GM15510 (cell line): ENCODE results near the gene FRRS1L.

Source experiments
- POLR2A ChIP-seq: IDR thresholded peaks from 3 replicates; pipeline ENCODE4 v1.6.1; 2011; ENCODE audit warnings: borderline replicate concordance; ENCODE audit not compliant: insufficient read length; ENCODE audit errors: extremely low read depth

FRRS1L gene

DNA sequence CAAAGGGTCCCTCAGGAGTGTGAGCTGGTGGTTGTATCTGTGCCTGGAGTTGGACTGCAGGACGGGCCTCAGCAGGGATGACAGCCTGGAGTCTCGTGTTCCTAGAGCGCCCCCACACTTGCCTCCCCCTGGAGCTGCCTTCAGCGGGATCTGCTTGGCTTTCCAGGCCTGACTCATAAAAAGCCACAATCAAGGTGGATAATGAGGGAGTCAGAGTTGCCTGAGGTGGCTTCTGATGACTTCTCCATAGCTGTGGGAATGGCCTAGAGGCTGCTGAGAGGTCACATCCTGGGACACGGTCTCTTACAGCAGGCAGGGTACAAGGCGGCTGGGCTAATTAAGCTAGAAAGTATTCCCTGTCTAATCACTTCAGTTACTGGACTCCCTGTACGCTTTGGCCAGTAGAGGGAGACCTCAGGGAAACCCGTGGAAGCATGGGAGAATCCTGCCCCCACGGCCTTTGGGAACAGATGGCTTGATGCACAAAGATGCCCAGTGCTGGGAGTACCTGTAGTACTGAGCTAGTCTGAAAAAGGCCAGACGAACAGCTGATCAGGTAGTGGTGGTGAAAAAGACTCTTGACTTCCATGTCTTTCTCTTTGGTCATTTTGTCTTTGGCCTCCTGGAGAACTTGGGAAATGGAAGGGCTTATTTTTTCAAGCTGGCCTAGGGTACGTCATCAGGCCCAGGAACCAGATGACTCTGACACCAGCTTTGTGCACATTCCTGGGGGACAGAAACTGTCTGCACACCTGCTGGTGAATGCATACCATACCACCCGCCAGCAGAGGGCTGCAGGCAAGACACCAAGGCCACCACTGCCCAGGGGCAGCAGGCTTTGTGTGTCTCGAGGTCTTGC is 16.1 kb upstream of the FRRS1L start:
- TF ChIP-seq POLR2A = no peak

- no peak for TF ChIP-seq POLR2A
Observed at GRCh38 chr9:109182550-109182939, 15.5 kb upstream of the FRRS1L start.

DNA sequence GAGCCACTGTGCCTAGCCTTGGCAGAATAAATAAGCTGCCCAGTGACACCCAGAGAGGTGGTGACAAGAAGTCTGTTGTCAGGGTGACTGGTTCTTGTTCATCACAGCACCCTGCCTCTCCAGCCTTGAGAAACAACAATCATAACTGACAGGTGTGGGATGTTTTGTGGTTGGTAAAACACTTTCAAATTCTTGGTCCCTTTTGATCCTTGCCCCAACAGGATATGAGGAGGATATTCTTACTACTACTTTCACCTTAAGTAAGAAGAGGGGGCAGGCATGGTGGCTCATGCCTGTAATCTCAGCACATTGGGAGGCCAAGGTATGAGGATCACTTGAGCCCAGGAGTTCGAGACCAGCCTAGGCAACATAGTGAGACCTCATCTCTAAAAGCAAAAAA is 14.2 kb upstream of the FRRS1L start:
- no peak for TF ChIP-seq POLR2A

- TF ChIP-seq POLR2A = no peak
Observed at GRCh38 chr9:109179801-109180523, 12.9 kb upstream of the FRRS1L start.

GRCh38 chr9:109176963-109177362 is 9.9 kb upstream of the FRRS1L start:
- no peak for TF ChIP-seq POLR2A

DNA sequence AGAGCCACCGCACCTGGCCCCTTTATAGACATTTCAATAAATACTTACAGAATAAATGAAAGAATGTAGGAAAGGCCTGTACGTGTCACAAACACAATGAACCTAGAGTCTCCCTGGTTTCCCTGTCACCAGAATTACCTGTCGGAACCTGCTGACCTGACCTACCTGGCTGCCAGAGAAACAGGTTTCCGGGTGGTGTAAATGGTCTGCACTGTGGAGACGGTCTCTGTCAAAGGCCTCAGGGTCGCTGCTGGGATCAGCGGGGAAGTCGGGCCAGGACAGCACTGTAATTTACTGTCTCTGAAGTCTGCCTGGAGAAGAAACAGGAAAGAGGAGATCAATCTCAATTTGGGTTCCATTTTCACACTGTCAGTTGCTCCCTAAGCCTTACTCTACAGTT is 9.3 kb upstream of the FRRS1L start:
- TF ChIP-seq POLR2A = no peak

GRCh38 chr9:109172935-109173334 is 5.9 kb upstream of the FRRS1L start:
- TF ChIP-seq POLR2A = no peak

DNA sequence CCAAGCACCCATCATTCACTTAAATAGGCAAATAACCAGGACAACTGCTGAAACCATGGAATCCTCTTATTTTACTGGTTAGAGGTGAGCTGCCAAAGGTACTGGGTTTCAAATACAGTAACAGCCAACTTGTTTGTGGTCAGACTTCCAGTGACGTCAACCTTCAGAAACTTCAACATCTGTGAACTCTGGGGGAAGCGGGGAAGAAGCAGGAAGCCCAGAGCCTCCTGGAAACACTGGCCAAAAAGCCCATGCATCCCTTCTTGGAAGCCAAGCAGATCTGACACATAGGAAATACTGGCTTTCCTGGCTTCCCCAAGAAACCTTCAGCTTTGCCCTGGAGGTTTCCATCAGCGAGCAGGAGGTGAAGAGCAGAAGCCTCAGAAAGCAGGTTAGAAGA is 4.9 kb upstream of the FRRS1L start:
- TF ChIP-seq POLR2A = no peak

GRCh38 chr9:109168170-109168569 is 1.1 kb upstream of the FRRS1L start:
- no peak for TF ChIP-seq POLR2A

DNA sequence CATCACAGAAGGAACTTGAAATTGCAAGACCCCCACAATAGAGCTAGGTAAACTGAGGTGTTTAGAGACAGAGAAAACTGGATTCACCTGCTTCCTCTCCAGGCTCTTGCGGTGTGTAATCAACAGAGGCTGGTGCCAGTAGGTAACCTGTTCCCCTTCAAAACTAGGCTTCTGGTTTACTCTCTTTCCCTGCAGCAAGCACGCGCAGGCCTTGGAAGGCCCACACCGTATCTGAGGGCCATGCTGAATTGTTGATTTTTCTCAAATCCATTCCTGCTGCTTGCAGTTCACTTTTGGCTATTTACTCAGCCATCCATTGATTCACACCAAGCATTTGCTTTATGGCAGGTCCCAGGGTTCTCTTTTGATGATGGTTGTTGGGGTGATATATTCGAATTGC is 667 bp upstream of the FRRS1L start:
- no peak for TF ChIP-seq POLR2A

- TF ChIP-seq POLR2A = no peak
Observed at GRCh38 chr9:109166171-109166770, 778 bp downstream of the FRRS1L start.

GRCh38 chr9:109164042-109164441 is 3.0 kb downstream of the FRRS1L start:
- no peak for TF ChIP-seq POLR2A

- no peak for TF ChIP-seq POLR2A
Observed at GRCh38 chr9:109163194-109163593, 3.9 kb downstream of the FRRS1L start.

- TF ChIP-seq POLR2A = no peak
Observed at GRCh38 chr9:109162677-109163076, 4.4 kb downstream of the FRRS1L start.

GRCh38 chr9:109161471-109161870 is 5.6 kb downstream of the FRRS1L start:
- TF ChIP-seq POLR2A = no peak
